ENCODE results near the gene RCOR1.

Gene RCOR1

GRCh38 chr14:102723650-102724049 lies 131.2 kb downstream of the RCOR1 start:
- DNase-seq (ENCODE audit: low spot score): no peak

DNA sequence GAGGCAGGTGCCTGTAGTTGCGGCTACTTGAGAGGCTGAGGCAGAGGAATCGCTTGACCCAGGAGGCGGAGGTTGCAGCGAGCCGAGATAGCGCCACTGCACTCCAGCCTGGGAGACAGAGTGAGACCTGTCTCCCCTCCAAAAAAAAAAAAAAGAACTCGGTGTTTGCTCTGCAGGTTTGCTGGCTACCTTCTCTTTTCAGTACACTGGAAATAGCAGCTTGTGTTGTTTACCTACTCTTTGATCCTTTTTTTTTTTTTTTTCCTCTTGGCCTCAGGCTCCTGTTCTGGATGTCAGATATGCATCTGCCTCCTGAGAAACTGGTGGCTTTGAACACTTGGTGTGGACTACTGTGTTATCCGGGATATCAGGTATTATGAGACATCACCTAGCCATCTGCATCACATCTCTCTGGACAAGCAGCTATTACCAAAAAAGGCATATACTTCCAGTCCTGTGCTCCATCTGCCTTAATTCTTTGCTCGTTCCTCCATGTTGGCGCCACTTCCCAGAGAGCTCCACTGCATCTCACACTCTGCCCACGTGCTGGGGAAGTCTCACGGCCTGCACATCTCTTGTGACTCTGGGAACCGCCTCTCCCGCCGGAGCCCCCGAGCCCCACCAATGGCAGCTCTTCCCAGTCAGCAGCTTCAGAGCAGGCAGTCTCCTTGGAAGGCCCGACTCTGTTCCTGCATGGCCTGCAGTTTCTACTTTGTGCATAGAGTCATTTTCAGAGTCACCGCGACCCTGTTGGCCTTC lies 133.9 kb downstream of the RCOR1 start:
- no peak for DNase-seq (ENCODE audit: low spot score)

DNA sequence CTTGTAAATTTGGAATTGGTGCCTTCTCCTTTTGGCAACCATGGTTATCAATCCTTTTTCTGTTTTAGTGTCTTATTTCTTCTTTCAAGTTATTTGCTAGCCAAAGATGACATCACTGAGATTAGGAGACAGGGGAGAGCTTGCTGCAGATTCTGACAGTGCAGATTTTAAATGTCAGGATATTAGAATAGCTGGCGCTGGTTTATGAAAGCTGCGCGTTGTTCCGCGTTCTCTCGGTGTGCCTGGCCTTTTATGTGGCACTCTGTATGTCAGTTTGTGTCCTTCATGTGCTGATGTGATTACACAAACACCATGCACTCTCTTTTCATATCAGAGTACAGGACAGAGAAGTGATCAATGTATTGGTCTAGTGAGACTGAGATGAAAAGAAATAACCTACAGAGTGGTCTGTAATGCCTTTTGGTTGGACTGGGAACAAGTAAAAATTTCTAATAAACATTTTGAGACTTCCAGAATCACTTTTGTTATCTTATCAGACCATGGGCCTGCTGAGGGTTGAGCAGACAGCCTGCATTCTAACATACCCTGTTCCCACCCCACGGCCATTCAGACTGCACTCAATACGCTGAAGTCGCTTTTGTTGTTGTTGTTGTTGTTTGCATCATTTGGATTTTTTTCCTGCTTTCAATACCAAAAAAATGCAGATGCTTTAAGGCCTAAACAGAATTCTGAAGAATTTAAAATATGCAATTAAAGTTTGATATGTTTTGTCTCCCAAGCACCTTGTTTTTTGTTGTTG lies 135.1 kb downstream of the RCOR1 start:
- no peak for DNase-seq (ENCODE audit: low spot score)

GRCh38 chr14:102728501-102728900 lies 136.1 kb downstream of the RCOR1 start:
- no peak for DNase-seq (ENCODE audit: low spot score)

- DNase-seq (ENCODE audit: low spot score): no peak
These were observed 136.8 kb downstream of the RCOR1 start for GRCh38 chr14:102729268-102729667.

GRCh38 chr14:102729825-102730224 lies 137.4 kb downstream of the RCOR1 start:
- no peak for DNase-seq (ENCODE audit: low spot score)

- DNase-seq (ENCODE audit: low spot score): no peak
These were observed 138.8 kb downstream of the RCOR1 start for GRCh38 chr14:102731101-102731870.

- DNase-seq (ENCODE audit: low spot score): no peak
These were observed 139.7 kb downstream of the RCOR1 start for GRCh38 chr14:102731871-102732800.

DNA sequence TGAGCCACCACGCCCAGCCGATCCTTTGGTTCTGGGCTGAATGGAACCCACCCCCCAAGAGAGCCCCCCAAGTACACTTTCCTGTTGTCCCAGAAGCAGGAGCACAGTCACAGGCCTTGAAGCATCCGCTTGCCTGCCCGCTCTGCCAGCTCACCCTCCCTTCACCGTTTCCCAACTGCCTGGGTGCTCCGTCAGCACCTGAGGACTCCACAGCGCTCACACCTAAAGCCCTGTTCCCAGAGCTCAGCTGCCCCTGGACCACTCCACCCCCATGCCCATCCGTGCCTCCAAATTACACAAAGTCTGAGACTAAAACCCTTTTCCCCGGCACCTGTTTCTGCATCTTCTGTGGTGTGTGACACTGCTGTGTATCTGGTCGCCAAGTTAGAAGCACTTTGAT lies 140.5 kb downstream of the RCOR1 start:
- DNase-seq (ENCODE audit: low spot score): no peak

- DNase-seq (ENCODE audit: low spot score): no peak
These were observed 140.9 kb downstream of the RCOR1 start for GRCh38 chr14:102733326-102733725.

- no peak for DNase-seq (ENCODE audit: low spot score)
These were observed 142.0 kb downstream of the RCOR1 start for GRCh38 chr14:102734436-102734835.

- no peak for DNase-seq (ENCODE audit: low spot score)
These were observed 144.5 kb downstream of the RCOR1 start for GRCh38 chr14:102736956-102737355.

- no peak for DNase-seq (ENCODE audit: low spot score)
These were observed 145.2 kb downstream of the RCOR1 start for GRCh38 chr14:102737402-102738372.

GRCh38 chr14:102738373-102739189 lies 146.1 kb downstream of the RCOR1 start:
- DNase-seq (ENCODE audit: low spot score): no peak

DNA sequence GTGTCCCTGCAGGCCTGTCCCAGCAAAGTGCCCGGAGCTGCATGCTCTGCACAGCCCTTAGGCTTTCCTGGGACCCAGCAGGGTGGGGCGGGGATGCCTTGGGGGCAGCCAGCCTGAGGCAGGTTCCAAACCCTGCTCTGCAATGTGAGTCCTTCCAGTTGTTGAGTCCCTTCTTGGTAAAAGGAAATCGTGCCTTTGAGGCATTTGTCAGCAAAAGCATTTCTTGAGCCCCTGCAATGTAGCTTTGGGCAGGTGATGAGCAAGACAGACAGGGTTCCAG lies 146.7 kb downstream of the RCOR1 start:
- DNase-seq (ENCODE audit: low spot score): no peak

DNA sequence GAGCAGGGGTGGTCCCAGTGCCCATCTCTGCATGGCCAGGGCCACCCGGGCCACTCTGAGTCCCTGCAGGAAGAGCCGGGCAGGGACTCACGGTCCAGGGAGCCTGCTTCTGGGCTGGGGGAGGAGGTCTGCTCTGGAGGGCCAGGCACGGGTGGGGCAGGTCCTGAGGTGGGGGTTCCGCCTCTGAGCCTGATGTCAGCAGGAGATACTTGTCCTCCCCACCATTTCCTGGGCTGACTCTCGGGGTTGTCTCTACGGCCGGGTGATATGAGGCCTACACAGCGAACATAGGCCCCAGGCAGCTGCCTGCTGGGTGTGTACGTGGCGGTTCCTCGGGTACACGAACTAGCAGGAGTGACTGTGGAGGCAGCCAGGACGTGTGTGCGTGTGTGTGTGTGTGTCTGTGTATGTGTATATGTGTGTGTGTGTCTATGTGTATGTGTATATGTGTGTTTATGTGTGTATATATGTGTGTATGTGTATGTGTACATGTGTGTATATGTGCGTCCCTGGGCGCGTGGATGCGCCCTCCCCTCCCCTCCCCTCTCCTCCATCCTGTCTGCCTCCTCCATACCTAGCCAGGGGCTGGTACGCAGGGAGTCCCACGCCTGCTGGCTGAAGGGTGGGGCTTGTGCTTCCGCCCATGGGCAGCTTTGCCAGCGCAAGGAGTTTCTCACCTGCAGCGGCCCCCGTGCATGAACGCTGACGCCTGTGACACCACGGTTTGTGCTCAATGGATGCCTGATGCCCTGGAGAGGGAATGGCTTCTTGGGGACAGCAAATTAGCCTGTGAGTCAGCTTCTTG lies 154.4 kb downstream of the RCOR1 start:
- no peak for DNase-seq (ENCODE audit: low spot score)

DNA sequence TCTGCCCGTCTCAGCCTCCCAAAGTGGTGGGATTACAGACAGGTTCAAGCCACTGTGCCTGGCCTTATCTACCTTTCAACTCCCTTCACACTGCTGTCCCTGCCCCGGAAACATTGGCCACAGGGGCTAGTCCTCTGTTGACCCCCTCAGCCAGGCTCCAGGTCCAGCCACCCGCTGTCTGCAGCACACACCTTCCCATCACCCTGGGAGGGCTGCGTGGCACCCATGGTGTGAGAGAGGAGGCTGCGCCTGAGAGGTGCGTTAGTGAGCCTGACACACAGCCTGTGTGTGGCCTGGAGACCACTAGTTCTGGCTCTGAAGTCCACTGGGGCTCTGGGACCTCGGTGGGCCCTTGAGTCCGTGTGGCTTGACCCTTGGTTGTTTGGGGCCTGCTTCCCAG lies 156.4 kb downstream of the RCOR1 start:
- no peak for DNase-seq (ENCODE audit: low spot score)

DNA sequence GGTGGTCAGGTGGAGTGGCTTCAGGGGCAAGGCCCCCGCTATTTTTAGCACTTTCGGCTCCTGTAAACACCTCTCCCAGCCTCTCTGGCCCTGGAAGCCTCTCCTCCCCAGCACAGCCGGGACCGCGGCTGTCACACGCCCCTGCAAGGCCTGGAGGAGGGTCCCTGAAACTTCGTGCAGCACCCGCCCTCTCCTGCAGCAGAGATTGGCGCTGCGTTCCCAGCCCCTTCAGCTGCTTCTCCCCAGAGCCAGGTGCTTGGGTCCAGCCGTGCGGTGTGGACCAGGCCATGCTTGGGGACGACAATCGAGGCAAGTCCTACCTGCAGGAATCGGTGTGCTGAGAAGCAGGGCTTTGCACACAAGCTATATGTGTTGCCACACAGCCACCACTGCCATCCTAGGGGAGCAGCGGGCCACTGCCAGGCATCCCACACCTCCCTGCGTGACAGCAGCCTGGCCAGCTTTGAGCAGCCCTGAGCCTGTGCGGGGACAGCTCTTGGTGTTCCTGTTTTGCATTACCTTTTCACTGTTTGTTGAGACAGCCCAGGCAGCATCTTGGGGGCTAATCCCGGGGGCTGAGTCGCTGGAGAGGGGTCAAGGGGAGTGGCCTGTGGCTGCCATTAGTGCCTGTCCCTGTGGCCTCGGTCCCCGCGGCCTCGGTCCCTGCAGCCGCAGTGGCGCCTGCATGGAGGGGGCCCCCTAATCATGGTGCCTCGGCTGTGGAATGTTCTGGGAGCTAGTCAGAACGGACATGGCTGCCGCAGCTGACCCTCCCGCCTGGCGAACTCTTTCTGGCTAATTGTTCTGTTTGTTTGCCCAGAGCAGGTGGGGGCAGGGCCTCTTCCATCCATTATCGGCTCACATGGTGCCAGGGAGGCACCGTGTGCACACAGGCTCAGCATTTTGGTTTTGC lies 157.2 kb downstream of the RCOR1 start:
- no peak for DNase-seq (ENCODE audit: low spot score)
